NCI-H345 treated with DMSO at 0.1 percent for 48 hours (cell line): ENCODE data around the gene BNIP3.

Source experiments
- DNase-seq: peaks from one replicate; lab custom pipeline; 2025; ENCODE audit not compliant: unreplicated experiment; lab: John Stamatoyannopoulos, UW

Gene BNIP3

GRCh38 chr10:131981429-131982184 is at the start of gene BNIP3:
TSS of gene BNIP3 (minus strand) at chr10:131981923. CDS start at chr10:131981806, 117 bp downstream.
- DNase-seq = peak; percentile 77

GRCh38 chr10:132030898-132031463 is 49.3 kb upstream of the BNIP3 start:
- DNase-seq = peak; percentile 52

GRCh38 chr10:132028706-132029105 is 47.0 kb upstream of the BNIP3 start:
- DNase-seq = no peak

- DNase-seq = no peak
Observed at GRCh38 chr10:132027423-132027983, 45.8 kb upstream of the BNIP3 start.

- DNase-seq = peak; percentile 4
Observed at GRCh38 chr10:132023092-132023811, 41.5 kb upstream of the BNIP3 start.

GRCh38 chr10:132022241-132022640 is 40.5 kb upstream of the BNIP3 start:
- DNase-seq = no peak

GRCh38 chr10:132021504-132022143 is 39.9 kb upstream of the BNIP3 start:
- no peak for DNase-seq

GRCh38 chr10:132021046-132021445 is 39.3 kb upstream of the BNIP3 start:
- no peak for DNase-seq

GRCh38 chr10:132020456-132020855 is 38.7 kb upstream of the BNIP3 start:
- DNase-seq = no peak

- DNase-seq = no peak
Observed at GRCh38 chr10:132019366-132019765, 37.6 kb upstream of the BNIP3 start.

GRCh38 chr10:132018446-132018845 is 36.7 kb upstream of the BNIP3 start:
- no peak for DNase-seq

- DNase-seq = no peak
Observed at GRCh38 chr10:132016514-132016913, 34.8 kb upstream of the BNIP3 start.

- no peak for DNase-seq
Observed at GRCh38 chr10:132011445-132011844, 29.7 kb upstream of the BNIP3 start.

- DNase-seq = no peak
Observed at GRCh38 chr10:132011024-132011423, 29.3 kb upstream of the BNIP3 start.

GRCh38 chr10:132010483-132010882 is 28.8 kb upstream of the BNIP3 start:
- no peak for DNase-seq

- DNase-seq = no peak
Observed at GRCh38 chr10:132009575-132009974, 27.9 kb upstream of the BNIP3 start.

GRCh38 chr10:132007681-132008080 is 26.0 kb upstream of the BNIP3 start:
- no peak for DNase-seq

- no peak for DNase-seq
Observed at GRCh38 chr10:132006966-132007365, 25.2 kb upstream of the BNIP3 start.

GRCh38 chr10:132005147-132005546 is 23.4 kb upstream of the BNIP3 start:
- DNase-seq = no peak

GRCh38 chr10:132004052-132004451 is 22.3 kb upstream of the BNIP3 start:
- DNase-seq = no peak

- no peak for DNase-seq
Observed at GRCh38 chr10:132003282-132003924, 21.7 kb upstream of the BNIP3 start.
